ENCODE data around the gene ANXA5.

ANXA5 gene

GRCh38 chr4:121711263-121712000 lies 14.7 kb upstream of the ANXA5 start:
- no peak for DNase-seq

GRCh38 chr4:121709766-121710405 lies 13.1 kb upstream of the ANXA5 start:
- DNase-seq: no peak

GRCh38 chr4:121707344-121707743 lies 10.6 kb upstream of the ANXA5 start:
- no peak for DNase-seq

DNA sequence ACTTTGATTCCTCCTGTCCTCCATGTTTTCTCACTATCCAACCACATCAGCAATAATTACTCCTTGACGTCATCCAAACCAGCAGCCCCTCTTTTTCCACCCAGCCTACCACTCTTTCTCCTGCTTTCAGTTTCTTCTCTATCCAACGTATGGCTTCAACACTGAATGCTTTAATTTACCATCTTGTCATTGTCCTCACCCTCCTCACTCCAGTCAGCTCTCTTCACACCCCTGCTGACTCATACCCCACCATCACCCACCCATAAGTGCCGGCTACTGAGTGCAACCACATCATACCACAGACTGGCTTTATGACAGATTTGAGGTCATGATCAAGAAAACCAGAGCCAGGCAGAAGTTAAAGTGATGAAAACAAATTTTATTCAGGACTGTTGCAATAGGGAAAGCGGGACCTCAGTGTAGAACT lies 9.8 kb upstream of the ANXA5 start:
- no peak for DNase-seq

GRCh38 chr4:121705521-121705920 lies 8.7 kb upstream of the ANXA5 start:
- no peak for DNase-seq

GRCh38 chr4:121702136-121702535 lies 5.4 kb upstream of the ANXA5 start:
- no peak for DNase-seq

DNA sequence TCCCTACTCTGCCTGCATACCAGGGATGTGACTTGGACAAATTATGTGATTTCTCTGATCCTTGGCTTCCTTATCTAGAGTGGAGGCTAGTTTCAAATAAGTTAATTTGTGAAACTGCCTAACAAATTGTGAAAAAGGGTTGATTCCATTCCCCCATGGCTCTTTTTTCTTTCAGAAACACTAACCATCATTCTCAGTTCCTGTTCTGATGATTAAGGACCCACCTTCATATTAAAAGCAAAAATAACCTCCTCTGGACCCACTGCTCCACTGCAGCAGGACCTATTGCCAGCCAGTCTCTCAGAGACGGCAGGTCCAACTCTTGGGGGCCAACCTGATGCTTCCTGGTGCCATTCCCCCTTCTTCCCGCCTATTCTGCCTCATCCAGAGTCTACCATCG lies 4.5 kb upstream of the ANXA5 start:
- DNase-seq: no peak

DNA sequence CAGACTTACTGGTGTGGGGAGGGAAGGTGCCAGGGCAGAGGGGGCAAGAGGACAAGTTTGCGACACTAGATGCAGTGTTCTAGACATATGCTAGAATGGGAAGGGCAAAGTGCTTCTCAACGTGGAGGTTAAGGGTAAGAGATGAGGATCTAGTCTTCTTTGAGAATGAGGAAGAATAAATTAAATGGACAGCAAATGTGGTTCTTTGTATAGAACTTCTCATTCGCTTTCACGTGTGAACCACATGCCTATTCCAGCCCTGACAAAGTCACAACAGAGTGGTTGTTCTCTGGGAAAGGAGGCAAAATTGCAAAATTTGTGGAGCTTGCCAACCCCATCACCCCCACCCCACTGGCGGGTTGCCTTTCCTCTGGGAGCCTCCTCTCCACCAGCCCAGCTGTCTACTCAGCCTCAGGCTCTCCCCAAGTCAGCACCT lies 1.5 kb upstream of the ANXA5 start:
- DNase-seq: no peak

DNA sequence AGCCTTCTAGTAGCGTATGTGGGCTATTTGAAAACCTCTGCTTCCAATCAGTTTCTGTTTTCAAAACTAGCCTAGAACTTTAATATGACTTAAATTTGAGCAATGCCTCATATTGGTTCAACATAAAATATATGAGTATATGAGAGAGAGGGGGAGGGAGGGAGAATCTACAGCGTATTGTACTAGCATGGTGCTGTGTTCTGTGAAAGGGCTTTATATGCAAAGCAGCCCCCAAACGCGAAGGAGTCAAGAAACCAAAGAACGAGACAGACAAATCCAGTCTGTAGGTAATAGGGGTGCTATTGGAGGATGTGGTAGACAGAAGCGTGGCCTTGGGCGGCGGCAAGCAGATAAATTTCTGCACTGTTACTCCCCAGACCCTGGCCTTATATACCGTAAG lies 784 bp upstream of the ANXA5 start:
- no peak for DNase-seq

GRCh38 chr4:121696170-121696580 lies 605 bp downstream of the ANXA5 start:
- no peak for DNase-seq

DNA sequence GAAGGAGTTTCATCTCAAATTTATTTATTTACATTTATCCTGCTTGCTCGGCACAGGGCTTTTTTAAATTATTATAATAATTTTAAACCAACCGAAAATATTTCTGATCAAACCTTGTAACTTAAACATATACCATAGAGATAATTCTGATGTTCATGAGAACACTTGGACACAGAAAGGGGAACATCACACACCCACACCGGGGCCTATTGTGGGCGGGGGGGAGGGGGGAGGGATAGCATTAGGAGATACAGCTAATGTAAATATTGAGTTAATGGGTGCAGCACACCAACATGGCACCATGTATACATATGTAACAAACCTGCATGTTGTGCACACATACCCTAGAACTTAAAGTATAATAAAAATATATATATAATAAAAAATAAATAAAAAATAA lies 2.9 kb downstream of the ANXA5 start:
- DNase-seq: no peak

DNA sequence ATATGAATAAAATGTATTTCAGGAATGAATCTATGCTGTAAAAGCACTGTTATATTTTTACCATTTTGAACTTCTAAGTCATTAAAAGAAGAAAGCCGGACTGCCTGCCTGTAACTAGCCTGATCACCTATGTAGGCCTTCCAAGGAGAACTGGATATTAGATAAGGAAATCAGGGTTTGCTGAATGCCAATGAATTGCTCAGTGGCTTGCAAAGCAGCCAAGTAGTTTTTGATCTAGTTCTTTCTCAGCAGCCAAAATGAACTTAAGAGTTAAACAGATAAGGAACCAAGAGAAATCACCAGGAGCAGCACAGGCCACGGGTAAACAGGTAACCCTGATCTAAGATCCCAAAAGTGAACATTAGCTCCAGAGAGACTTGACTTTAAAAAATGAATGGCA lies 3.3 kb downstream of the ANXA5 start:
- no peak for DNase-seq

DNA sequence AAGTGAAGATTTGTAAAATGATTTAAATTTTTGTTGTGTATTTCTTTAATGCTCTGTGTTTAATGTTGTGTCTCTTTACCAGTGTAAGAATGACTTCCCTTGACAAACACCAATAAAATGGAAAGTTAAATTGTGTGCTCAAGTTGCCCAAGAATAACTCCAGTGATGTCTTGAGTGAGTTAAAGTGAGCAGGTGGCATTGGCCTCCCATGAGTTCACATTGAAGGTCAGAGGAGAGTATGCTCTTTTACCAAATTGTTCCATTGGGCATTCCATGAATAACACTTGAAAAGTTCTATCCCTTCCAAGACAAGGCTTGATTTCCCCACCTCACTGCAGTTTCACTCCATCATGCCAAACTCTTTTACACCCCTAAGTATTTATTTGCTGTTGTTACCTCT lies 4.5 kb downstream of the ANXA5 start:
- no peak for DNase-seq

- DNase-seq: no peak
Observed at GRCh38 chr4:121690001-121690400, 6.8 kb downstream of the ANXA5 start.

DNA sequence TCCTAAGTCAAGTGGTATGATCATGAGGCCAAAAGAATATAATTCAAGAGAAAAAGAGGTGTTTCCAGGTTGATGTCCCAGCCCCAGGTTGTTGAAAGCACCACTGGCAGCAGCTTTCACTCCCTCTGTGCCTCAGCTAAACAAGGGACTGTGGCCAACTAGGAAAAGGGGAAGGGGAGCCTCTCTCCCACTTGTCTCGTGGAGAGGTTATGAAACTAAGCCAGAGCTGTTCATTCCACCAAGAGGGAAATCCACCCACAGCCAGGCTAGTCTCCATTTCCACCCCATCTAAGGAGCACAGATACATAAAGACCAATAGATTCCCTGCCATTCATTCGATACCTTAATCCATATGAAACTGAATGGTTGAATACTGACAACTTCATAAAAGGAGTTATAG lies 8.1 kb downstream of the ANXA5 start:
- DNase-seq: no peak

- DNase-seq: no peak
Observed at GRCh38 chr4:121688261-121688660, 8.5 kb downstream of the ANXA5 start.

DNA sequence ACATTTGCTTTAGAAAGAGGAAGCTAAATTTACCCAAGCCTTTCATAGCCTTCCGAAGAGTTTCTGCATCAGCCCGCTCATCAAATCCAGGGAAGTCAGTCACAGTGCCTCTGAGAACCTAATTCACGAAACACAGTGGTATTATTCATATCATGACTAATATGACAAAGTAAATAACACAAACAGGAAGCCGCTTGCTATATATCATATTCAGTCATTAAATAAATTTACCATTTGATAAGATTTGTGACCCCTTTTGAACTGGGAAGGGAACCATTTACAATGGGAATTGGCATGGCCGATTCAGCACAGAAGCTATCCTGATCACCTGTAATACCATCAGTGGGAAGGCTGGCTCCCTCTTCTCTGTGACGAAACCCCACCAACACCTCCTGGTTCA lies 10.5 kb downstream of the ANXA5 start:
- DNase-seq: no peak

DNA sequence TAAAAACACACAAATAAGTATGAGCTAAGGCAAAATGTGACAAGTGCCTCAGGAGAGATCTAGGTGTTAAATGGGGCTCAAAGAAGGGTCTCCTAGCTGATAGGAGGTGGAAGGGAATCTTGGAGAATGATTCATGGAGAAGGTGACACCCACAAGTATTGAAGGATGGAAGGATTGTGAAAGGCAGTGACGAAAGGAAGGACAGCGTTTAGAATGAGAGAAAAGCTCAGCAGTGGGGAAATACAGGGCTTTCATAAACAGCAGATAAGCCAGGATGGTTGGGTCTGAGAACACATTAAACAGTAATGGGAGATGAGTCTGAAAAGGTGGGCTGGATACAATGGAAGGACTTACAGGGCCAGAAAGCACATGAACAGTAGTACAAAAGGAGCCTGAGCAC lies 11.5 kb downstream of the ANXA5 start:
- no peak for DNase-seq

- DNase-seq: no peak
Observed at GRCh38 chr4:121684561-121684960, 12.2 kb downstream of the ANXA5 start.

GRCh38 chr4:121684016-121684415 lies 12.8 kb downstream of the ANXA5 start:
- no peak for DNase-seq

DNA sequence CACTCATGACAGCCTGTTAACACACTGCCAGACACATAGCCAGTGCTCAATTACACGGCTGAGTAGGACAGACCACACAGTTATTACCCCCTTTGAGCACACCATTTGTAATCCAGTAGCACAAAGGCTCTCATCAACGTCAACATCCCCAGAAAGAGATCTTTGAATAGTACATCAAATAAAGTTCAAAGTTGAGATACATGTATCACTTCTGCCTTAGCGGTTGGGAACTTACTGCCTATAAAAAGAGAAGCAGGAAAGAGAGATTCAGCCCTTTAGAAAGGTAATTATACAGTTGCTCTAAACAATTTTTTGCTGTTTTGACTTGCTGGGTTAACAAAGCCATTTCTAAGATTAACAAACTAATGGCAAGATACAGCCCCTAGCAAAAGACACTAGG lies 16.2 kb downstream of the ANXA5 start:
- DNase-seq: no peak

DNA sequence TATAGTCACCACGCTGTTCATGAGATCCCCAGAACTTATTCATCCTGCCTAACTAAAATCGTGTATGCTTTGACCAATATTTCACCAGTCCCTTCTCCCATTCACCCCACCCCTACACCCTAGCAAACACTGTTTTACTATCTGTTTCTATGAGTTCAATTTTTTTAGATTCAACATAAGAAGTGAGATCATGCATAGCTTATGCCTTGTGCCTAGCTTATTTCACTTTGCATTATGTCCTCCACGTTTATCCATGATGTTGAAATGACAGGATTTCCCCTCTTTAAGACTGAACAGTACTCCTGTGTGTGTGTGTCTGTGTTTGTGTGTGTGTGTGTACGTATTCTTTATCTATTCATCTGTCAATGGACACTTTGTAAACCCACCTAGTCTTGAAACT lies 16.8 kb downstream of the ANXA5 start:
- no peak for DNase-seq

GRCh38 chr4:121679267-121679666 lies 17.5 kb downstream of the ANXA5 start:
- no peak for DNase-seq

- no peak for DNase-seq
Observed at GRCh38 chr4:121677524-121677923, 19.3 kb downstream of the ANXA5 start.

Measured in NCI-H2171 (cell line).